GM23248 (cell line): ENCODE results near the gene C1orf174.

Source experiments
- EZH2 ChIP-seq: fragments of 200-600 bp; sonication (generic); IDR thresholded peaks from 2 replicates; pipeline ENCODE4 v1.6.1; 2018; ENCODE audit warnings: antibody characterized with exemption, mild to moderate bottlenecking; ENCODE audit not compliant: insufficient read depth, poor library complexity, severe bottlenecking
- EZH2phosphoT487 ChIP-seq: fragments of 200-600 bp; sonication (generic); IDR thresholded peaks from 2 replicates; pipeline ENCODE4 v1.6.1; 2018; ENCODE audit warnings: antibody characterized with exemption, moderate library complexity, mild to moderate bottlenecking, low read depth; ENCODE audit not compliant: insufficient read depth

- no peak for TF ChIP-seq EZH2
- TF ChIP-seq EZH2phosphoT487 = no peak
Measured at GRCh38 chr1:3869751-3870301, 30.2 kb downstream of the C1orf174 start.
